ENCODE results near the gene MCOLN3. TPM values are rescaled to one million over a fixed set of nuclear protein-coding genes. Genes with fewer than 3 reads are reported as not detected.

MCOLN3 gene
- total RNA-seq, 2 donors from 2014 or later, result 0.23 to 1.6 TPM

- H3K27me3 ChIP-seq (replicated peaks; ENCODE audit: insufficient read depth), result no peaks in the 10 kb centered on the region
- H3K4me1 ChIP-seq (replicated peaks), result no peaks in the 10 kb centered on the region
- H3K36me3 ChIP-seq, result no peaks in the 10 kb centered on the region
- DNase-seq (ENCODE audit: low spot score), result no peak
- no peaks in the 10 kb centered on the region for H3K9me3 ChIP-seq
- no peak for TF ChIP-seq POLR2AphosphoS5 (IDR thresholded peaks at IDR 0.05)
- TF ChIP-seq POLR2A (IDR thresholded peaks at IDR 0.05), result no peak
- TF ChIP-seq, protein P1, sequence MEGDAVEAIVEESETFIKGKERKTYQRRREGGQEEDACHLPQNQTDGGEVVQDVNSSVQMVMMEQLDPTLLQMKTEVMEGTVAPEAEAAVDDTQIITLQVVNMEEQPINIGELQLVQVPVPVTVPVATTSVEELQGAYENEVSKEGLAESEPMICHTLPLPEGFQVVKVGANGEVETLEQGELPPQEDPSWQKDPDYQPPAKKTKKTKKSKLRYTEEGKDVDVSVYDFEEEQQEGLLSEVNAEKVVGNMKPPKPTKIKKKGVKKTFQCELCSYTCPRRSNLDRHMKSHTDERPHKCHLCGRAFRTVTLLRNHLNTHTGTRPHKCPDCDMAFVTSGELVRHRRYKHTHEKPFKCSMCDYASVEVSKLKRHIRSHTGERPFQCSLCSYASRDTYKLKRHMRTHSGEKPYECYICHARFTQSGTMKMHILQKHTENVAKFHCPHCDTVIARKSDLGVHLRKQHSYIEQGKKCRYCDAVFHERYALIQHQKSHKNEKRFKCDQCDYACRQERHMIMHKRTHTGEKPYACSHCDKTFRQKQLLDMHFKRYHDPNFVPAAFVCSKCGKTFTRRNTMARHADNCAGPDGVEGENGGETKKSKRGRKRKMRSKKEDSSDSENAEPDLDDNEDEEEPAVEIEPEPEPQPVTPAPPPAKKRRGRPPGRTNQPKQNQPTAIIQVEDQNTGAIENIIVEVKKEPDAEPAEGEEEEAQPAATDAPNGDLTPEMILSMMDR (IDR thresholded peaks at IDR 0.05), result no peak
- no peak overlapping the region for H3K27ac ChIP-seq
- WGBS, result 87% methylated on average over 2 of the region's 2 CpGs
- intact Hi-C loops (cut with DNase I), result no loop called here
- no peak overlapping the region for H3K4me3 ChIP-seq
Observed at GRCh38 chr1:85088408-85088784, 40.1 kb upstream of the MCOLN3 start.

DNA sequence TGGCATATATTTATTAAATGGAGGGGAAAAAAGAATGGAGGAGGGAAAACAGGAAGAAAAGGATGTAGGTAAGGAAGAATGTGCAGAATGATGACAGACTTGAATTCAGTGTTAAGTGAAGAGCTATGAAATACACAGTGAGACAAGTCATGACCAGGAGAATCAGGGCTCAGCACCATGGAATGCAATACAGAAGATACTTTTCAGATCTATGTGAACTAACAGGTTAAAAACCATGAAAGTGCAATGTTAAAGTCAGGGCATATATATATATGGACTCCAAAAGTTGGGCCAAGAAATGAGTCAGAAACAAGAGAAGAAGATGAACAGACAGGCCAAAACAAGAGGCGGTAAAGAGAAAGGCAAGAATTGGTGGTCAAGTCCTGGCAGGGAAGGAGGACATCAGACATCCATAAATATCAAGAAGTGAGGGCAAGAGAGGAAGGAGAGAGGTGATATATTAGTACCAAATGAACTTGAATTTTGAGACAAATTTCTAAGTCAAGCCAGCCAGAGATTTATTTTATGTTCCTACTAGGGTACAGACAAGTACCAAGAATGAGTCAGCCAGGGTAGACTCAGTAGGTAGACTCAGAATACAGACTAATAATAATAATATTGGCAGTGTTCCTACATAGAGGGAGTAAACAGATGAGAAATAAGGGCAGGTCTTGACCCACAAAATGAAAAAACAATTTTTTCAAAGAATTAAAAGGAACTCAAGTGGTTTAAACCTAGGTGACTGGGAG lies 39.5 kb upstream of the MCOLN3 start:
- no peak for TF ChIP-seq POLR2AphosphoS5 (IDR thresholded peaks at IDR 0.05)
- no peak for TF ChIP-seq POLR2A (IDR thresholded peaks at IDR 0.05)
- TF ChIP-seq, protein P1 (IDR thresholded peaks at IDR 0.05), result no peak
- WGBS, result 80% methylated on average over 1 of the region's 1 CpG

GRCh38 chr1:85085417-85085816 lies 37.1 kb upstream of the MCOLN3 start:
- 89% methylated on average over 1 of the region's 1 CpG for WGBS
- Histone ChIP-seq H3K27ac (no peak overlapping the region), H3K4me3 (no peak overlapping the region), H3K36me3 (no peaks in the 10 kb centered on the region), H3K27me3 (replicated peaks; ENCODE audit: insufficient read depth) (no peaks in the 10 kb centered on the region), H3K4me1 (replicated peaks) (no peaks in the 10 kb centered on the region), H3K9me3 (no peaks in the 10 kb centered on the region)
- TF ChIP-seq POLR2AphosphoS5 (IDR thresholded peaks at IDR 0.05), result no peak
- TF ChIP-seq, protein P1 (IDR thresholded peaks at IDR 0.05), result no peak
- TF ChIP-seq POLR2A (IDR thresholded peaks at IDR 0.05), result no peak
- no peak for DNase-seq (ENCODE audit: low spot score)
- intact Hi-C loops (cut with DNase I), result no loop called here

More for the DNA sequence above, 39.5 kb upstream of the MCOLN3 start:
- DNase-seq (ENCODE audit: low spot score), result no peak
- H3K9me3 ChIP-seq, result no peaks in the 10 kb centered on the region
- H3K4me3 ChIP-seq, result no peak overlapping the region
- no peaks in the 10 kb centered on the region for H3K27me3 ChIP-seq (replicated peaks; ENCODE audit: insufficient read depth)
- H3K27ac ChIP-seq, result no peak overlapping the region
- H3K4me1 ChIP-seq (replicated peaks), result no peaks in the 10 kb centered on the region
- intact Hi-C loops (cut with DNase I), result no loop called here
- H3K36me3 ChIP-seq, result no peaks in the 10 kb centered on the region

- intact Hi-C loops (cut with DNase I), result no loop called here
Observed at GRCh38 chr1:85078903-85079302, 30.6 kb upstream of the MCOLN3 start.

More at GRCh38 chr1:85078903-85079302, 30.6 kb upstream of the MCOLN3 start:
- H3K4me1 ChIP-seq (replicated peaks), result no peaks in the 10 kb centered on the region
- no peaks in the 10 kb centered on the region for H3K36me3 ChIP-seq
- H3K27me3 ChIP-seq (replicated peaks; ENCODE audit: insufficient read depth), result no peaks in the 10 kb centered on the region
- H3K9me3 ChIP-seq, result no peaks in the 10 kb centered on the region
- H3K27ac ChIP-seq, result no peak overlapping the region
- TF ChIP-seq POLR2AphosphoS5 (IDR thresholded peaks at IDR 0.05) (no peak), POLR2A (IDR thresholded peaks at IDR 0.05) (no peak)
- TF ChIP-seq, protein P1 (IDR thresholded peaks at IDR 0.05), result no peak
- no peak for DNase-seq (ENCODE audit: low spot score)
- H3K4me3 ChIP-seq, result no peak overlapping the region
- WGBS, result 37% methylated on average over 3 of the region's 3 CpGs
